Measurements from ENCODE around the gene WDR64. TPM values are rescaled to one million over a fixed set of nuclear protein-coding genes. Genes with fewer than 3 reads are reported as not detected.

Gene WDR64
- total and polyA plus RNA-seq, 2 of the 4 experiments (the other 2 are of a cell fraction) = not detected

DNA sequence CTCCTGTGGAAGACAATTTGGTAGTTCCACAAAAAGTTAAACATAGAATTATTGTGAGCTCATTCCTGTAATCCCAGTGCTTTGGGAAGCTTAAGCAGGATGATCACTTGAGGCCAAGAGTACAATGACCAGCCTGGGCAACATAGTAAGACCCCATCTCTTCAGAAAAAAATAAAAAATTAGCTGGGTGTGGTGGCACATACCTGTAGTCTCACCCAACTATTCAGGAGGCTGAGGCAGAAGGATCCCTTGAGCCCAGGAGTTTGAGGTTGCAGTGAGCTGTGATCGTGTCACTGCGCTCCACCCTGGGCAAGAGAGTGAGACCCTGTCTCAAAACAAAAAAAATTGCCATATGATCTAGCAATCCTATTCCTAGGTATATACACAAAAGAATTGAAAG lies 7.8 kb upstream of the WDR64 start:
- no peak overlapping the region for H3K14ac ChIP-seq (replicated peaks; ENCODE audit: low read depth, low read length)
- no peaks in the 10 kb centered on the region for H4K20me1 ChIP-seq (ENCODE audit: insufficient read depth, low read length)
- H2AFZ ChIP-seq (replicated peaks; ENCODE audit: low read length, poor library complexity) = no peak overlapping the region
- CTCF ChIA-PET = interaction anchor here (0.9 kb wide), 1 partner anchor 10 kb away, joined by 3 read pairs; no protein-coding TSS in a partner anchor
- 0 out of 2 replicates have a peak, but pooled peaks cover 2% of the 10 kb centered on the region for H3K4me1 ChIP-seq (ENCODE audit: control insufficient read depth, insufficient read depth, low read length)
- no peaks in the 10 kb centered on the region; the same call in 1 of the 2 replicates for H3K9me3 ChIP-seq (ENCODE audit: control insufficient read depth, insufficient read depth, low read length)
- DNase-seq (no peak), ATAC-seq (ENCODE audit: low read depth) (no peak)
- H3K9ac ChIP-seq (ENCODE audit: low read depth, low read length) = no peak overlapping the region
- intact Hi-C loops (cut with micrococcal nuclease) = no loop called here
- no peaks in the 10 kb centered on the region for H3K36me3 ChIP-seq (ENCODE audit: control insufficient read depth, insufficient read depth, low read length)
- H2BK5ac ChIP-seq (ENCODE audit: low read depth, low read length, poor library complexity, severe bottlenecking) = no peak overlapping the region
- POLR2A ChIA-PET (ENCODE audit: unreplicated experiment) = no interaction called here
- no peaks in the 10 kb centered on the region for H3K27me3 ChIP-seq (ENCODE audit: control insufficient read depth, insufficient read depth, low read length)
- no peak overlapping the region for H3K4me3 ChIP-seq (ENCODE audit: insufficient read depth, low read depth, low read length)
- no peak overlapping the region for H2BK20ac ChIP-seq (ENCODE audit: low read depth, low read length)
- WGBS, 2 experiments (ENCODE audit: extremely low coverage in 2 of 2, insufficient read length in 1 of 2) = no CpG with 5 or more reads among the region's 2 CpGs
- no peak overlapping the region for H4K91ac ChIP-seq (ENCODE audit: insufficient read depth, low read depth, low read length)
- H2AK9ac ChIP-seq (replicated peaks; ENCODE audit: low read depth, low read length, poor library complexity) = no peak overlapping the region
- no peak overlapping the region for H3K23ac ChIP-seq (ENCODE audit: low read depth, low read length)
- H4K5ac ChIP-seq (ENCODE audit: low read depth, low read length) = no peak overlapping the region
- no peak overlapping the region for H3K4me2 ChIP-seq (ENCODE audit: low read depth, low read length)
- in situ Hi-C loops (cut with MboI; ENCODE audit: low sequenced_read_pairs) = no loop called here
- no peak overlapping the region for H2AK5ac ChIP-seq (ENCODE audit: low read depth, low read length)
- H3K79me1 ChIP-seq (ENCODE audit: low read depth in 1 of 2, low read length in 2 of 2) = 0 out of 4 replicates have a peak, but pooled peaks cover 3% of the 10 kb centered on the region in 2 experiments
- no peak overlapping the region for H2BK120ac ChIP-seq (ENCODE audit: low read depth, low read length)
- no TSS peak for BruUV-seq (replicated peaks)
- H2BK15ac ChIP-seq (ENCODE audit: low read depth, low read length) = no peak overlapping the region
- H3K18ac ChIP-seq (ENCODE audit: low read depth, low read length) = no peak overlapping the region
- peaks cover 6% of the 10 kb centered on the region; the same call in 1 of the 2 replicates for H3K9me1 ChIP-seq (ENCODE audit: insufficient read depth, low read length)
- no peak overlapping the region for H3K56ac ChIP-seq (ENCODE audit: extremely low read depth, insufficient read depth, low read length)
- TF ChIP-seq CHD1 (IDR thresholded peaks at IDR 0.05; ENCODE audit: low read depth, low read length) (no peak), MAFK (IDR thresholded peaks at IDR 0.05; ENCODE audit: low read depth, low read length) (no peak), RCOR1 (IDR thresholded peaks at IDR 0.05; ENCODE audit: insufficient replicate concordance, low read length) (no peak)
- TF ChIP-seq, protein P1, sequence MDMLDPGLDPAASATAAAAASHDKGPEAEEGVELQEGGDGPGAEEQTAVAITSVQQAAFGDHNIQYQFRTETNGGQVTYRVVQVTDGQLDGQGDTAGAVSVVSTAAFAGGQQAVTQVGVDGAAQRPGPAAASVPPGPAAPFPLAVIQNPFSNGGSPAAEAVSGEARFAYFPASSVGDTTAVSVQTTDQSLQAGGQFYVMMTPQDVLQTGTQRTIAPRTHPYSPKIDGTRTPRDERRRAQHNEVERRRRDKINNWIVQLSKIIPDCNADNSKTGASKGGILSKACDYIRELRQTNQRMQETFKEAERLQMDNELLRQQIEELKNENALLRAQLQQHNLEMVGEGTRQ (IDR thresholded peaks at IDR 0.05; ENCODE audit: low read depth, low read length) = no peak
- H3K4ac ChIP-seq (ENCODE audit: low read depth, low read length) = no peak overlapping the region
- dilution Hi-C loops (cut with HindIII; ENCODE audit: low sequenced_read_pairs, unreplicated experiment) = no loop called here
- no peak overlapping the region for H3K27ac ChIP-seq (ENCODE audit: insufficient read depth, low read length)
- H4K8ac ChIP-seq (ENCODE audit: low read depth in 2 of 2, low read length in 2 of 2) = no peak overlapping the region
